ENCODE results near the gene WDR35. TPM values are rescaled to one million over a fixed set of nuclear protein-coding genes. Genes with fewer than 3 reads are reported as not detected.
"Not testable (repeated sequence)": the region's sequence is repeated elsewhere in the genome, so short reads cannot be mapped to it uniquely, and the experiment has no call there.

WDR35 gene
- total RNA-seq, 1 experiment from 2014 or later = 16.7 TPM

- DNase-seq (ENCODE audit: low spot score) = no peak
Measured at GRCh38 chr2:19894134-19894792, 95.6 kb downstream of the WDR35 start.

GRCh38 chr2:19893520-19894133 lies 96.3 kb downstream of the WDR35 start:
- DNase-seq (ENCODE audit: low spot score) = no peak

- not testable (repeated sequence) for DNase-seq (ENCODE audit: low spot score)
Measured at GRCh38 chr2:19891971-19892370, 97.9 kb downstream of the WDR35 start.

DNA sequence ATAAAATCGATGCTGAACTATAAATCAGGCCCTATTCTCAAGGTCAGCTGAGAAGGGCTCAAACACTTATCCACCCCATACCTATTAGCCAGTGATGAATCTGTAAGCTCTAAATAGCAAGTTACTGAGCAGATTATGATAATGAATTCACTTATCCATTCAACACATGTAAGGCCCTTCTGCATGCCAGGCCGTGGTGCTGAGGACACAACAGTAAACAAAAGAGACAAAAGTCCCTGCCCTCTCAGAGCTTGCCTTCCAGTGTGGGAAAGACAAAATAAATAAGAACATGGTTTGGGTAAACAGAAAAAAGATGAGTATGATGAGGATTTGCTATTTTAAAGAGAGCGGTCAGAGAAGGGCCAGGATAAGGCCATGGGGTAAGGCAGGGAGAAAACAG lies 99.8 kb downstream of the WDR35 start:
- no peak for DNase-seq (ENCODE audit: low spot score)

DNA sequence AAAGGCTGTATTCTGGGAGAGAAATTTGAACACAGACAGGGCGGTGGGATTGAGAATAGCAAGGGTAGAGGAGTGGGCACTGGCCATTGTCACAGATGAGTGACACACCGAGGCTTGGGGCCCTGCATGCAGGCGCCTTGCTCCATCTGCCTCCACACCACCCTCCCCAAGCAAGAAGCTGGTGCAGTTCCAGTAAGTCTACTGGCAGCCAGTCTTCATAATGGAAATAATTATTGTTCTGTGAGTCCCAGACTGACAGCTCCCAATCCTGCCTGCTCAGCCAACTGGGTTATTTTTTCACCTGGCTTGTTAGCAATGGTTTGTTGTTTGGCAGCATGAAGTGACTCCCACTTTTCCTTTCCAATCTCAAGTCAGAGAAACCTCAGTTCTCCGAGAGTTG lies 101.1 kb downstream of the WDR35 start:
- no peak for DNase-seq (ENCODE audit: low spot score)

GRCh38 chr2:19887510-19887909 lies 102.4 kb downstream of the WDR35 start:
- no peak for DNase-seq (ENCODE audit: low spot score)

GRCh38 chr2:19886261-19886660 lies 103.6 kb downstream of the WDR35 start:
- no peak for DNase-seq (ENCODE audit: low spot score)

DNA sequence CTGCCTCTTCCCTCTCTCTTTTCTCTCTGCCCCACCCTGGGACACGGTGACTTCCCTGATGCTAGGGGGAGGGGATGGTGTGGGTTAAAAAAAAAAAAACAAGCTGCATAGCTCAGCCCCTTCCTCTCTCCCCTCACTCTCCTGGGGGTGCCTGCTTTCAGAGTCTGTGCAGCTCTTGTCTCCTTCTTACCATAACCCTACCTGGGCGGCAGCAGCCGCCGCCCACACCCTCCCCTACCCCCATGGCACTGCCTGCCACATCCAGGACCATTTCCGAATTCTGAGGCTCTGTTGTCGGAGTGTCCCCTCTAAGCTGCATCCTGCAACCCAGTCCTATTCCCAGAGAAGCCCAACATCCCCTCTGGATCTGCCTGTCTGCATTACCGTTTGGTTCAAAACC lies 104.1 kb downstream of the WDR35 start:
- DNase-seq (ENCODE audit: low spot score) = no peak

DNA sequence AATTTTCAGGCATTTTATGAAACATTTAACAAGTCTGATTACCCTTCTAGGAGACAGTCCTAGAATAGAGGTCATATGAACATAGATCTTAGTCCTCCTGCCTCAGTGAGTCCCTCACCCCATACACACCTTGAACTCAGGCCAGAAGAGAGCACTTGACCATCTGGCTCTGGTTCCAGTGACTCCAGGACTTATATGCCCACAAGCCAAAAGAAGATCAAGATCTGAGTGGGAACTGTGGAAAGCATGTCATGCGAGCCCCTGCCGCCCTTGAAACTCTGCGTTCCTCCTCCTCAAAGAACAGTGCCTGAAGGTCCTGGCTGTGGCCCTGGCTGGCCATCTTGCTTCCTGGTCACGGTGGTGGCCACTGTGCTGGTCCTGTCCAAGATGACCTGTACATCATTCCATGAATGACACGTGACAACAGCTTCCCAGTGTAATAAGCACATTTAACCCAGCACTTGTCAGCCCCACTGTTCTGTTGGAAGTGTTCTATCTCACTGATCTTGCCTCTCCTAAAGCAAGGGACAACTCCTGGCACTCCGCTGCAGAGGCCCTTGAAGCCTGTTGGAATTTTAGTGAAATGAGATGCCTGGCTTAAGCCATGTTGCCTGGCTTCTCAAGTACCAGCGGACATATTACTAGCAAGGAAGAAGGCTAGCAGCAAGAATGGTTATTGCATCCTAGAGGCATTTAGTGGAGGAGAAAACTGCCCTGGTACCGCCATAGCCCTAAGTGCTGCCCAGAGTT lies 105.8 kb downstream of the WDR35 start:
- DNase-seq (ENCODE audit: low spot score) = no peak

GRCh38 chr2:19883486-19883885 lies 106.4 kb downstream of the WDR35 start:
- DNase-seq (ENCODE audit: low spot score) = no peak

- DNase-seq (ENCODE audit: low spot score) = no peak
Measured at GRCh38 chr2:19882286-19882685, 107.6 kb downstream of the WDR35 start.

DNA sequence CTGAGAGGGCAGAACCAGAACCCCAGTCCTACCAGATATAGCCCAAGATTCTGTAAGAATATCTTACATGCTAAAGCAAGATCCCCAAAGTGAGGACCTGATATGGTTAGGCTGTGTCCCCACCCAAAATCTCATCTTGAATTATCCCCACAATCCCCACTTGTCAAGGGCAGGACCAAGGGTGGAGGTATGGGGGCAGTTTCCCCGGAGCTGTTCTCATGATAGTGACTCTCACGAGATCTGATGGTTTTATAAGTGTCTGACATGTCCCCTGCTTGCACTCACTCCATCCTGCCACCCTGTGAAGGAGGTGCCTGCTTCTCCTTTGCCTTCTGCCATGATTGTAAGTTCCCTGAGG lies 108.0 kb downstream of the WDR35 start:
- DNase-seq (ENCODE audit: low spot score) = no peak

- DNase-seq (ENCODE audit: low spot score) = no peak
Measured at GRCh38 chr2:19881221-19881907, 108.5 kb downstream of the WDR35 start.

- DNase-seq (ENCODE audit: low spot score) = not testable (repeated sequence)
Measured at GRCh38 chr2:19880191-19880590, 109.7 kb downstream of the WDR35 start.

GRCh38 chr2:19879120-19879519 lies 110.8 kb downstream of the WDR35 start:
- no peak for DNase-seq (ENCODE audit: low spot score)

DNA sequence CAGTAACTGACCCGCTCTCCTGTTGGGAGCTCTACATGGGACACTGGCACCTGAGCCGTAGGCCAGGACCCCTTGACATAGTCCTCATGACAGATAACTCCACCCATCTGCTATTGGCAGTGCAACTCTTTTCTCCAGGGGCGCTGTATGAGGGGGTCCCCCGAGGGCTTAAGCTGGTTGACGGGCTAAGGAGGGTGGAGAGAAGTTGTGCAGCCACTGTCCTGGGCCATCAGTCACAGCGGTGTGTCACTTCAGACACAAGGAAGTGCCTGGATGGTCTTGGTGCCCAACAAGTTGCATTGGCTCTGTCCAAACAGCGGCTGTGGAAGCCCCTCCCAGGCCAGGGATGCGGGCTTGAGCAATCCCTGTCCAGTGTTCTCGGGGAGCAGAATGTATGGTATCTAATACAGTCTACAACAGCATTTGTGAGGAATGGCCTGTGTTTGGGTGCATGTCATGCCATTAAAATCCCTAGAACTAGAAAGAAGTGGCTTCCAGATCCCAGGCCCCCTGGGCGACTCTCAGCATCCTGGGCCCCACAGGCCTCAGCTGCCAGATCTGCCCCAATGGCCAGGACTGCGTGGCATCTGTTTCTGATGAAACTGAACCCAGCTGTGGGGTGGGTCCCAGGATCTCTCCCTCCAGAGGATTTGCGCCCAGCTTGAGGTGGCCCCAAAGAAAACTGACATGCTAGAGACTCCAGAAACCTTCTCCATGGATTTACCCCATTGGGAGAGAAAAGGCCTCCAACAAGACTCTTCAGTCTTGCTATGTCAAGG lies 111.4 kb downstream of the WDR35 start:
- DNase-seq (ENCODE audit: low spot score) = no peak

GRCh38 chr2:19876751-19877150 lies 113.2 kb downstream of the WDR35 start:
- no peak for DNase-seq (ENCODE audit: low spot score)

DNA sequence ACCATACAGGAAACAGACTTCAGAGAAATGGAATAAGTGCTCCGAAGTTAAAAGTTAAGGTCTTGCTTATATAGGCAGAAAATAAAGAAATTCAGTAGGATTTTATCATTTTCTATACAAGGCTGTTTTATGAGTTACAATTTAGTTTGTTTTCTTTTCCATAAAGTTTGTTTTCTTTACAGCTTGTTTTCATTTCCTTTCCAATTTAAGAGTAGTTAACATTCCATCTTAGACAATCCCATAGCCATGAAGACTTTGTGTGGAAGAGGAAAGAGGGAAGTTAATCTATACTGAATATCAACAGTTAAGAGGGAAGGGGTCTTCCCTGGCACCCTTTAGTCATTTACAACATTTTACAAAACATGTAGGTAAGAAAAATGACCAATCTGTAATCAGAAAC lies 114.6 kb downstream of the WDR35 start:
- no peak for DNase-seq (ENCODE audit: low spot score)

DNA sequence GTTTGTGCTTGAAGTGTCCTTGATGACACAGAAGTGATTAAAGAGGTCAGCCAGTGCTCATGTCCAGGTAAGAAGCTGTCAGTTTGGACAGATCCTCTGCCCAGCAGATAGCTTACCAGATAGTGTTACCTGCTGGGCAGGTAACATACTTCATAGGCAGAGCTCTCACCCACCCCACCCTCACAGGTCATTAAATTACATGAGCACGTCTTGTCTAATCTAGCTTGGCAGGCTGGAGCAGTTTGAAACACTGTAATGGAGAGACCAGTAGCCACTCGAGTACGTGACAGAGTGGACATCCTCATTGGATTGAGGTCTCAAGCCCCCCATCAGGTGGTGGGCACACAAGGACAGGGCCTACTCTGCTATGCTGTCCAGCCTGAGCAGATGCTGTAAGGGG lies 115.2 kb downstream of the WDR35 start:
- DNase-seq (ENCODE audit: low spot score) = no peak

DNA sequence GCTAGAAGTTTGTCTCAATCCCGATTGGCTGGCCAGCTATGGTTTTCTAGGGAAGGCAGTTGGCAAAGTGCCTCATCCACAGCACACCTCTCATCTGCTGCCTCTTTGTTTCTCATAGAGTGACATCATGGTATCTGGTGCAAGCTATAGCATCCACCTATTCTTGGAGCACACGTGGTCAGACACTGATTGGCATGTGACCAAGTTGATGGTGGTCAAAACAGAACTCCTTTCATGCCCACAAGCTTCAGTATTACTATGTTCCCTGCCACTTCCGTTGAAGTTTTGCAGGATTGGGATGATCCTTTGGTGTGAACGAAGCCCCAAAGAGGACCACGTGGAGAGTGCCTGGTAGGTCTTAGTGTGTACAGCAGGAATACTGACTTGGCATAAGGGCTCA lies 116.9 kb downstream of the WDR35 start:
- no peak for DNase-seq (ENCODE audit: low spot score)

DNA sequence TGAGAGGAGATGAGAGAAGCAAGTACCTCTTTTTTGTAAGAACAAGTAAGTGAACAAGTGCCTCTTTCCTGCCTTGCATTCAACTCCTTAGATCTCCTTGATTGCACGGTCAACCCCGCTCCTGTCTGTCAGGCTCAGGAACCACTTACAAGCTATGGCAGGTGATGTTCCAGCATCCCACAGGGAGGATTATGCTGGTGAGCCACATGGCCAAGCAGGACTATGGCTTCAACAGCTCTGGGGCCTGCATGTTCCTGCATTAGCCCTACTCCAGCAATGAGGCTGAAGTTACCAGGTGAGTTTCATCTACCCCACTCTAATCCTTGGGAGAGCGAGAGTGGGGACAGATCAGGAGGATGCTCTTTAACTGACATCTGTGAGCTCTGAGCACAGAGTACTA lies 117.6 kb downstream of the WDR35 start:
- DNase-seq (ENCODE audit: low spot score) = no peak

DNA sequence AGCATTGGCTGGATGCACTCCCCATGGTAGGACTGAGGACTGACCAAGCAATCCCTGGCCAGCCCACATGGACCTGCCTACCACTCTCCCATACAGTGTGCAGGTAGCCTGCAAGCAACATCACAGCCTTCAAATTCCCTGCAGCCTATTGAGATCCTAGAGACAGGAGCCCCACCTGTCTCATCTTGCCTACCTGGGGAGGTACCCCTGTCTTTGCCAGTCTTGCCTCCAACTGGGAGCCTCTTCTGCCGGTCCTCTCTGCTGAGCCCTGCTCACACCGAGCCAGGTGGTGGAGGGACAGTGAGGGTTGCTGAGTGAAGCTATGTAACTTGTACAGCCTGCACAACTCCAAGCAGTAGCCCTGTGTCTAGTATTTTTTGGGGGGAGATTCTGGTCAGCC lies 118.1 kb downstream of the WDR35 start:
- DNase-seq (ENCODE audit: low spot score) = no peak
